ENCODE measurements around the gene KDSR. TPM values are rescaled to one million over a fixed set of nuclear protein-coding genes. Genes with fewer than 3 reads are reported as not detected.

Gene KDSR
- polyA plus RNA-seq, 3 donors = 9.6 to 38.5 (median 29.9) TPM

DNA sequence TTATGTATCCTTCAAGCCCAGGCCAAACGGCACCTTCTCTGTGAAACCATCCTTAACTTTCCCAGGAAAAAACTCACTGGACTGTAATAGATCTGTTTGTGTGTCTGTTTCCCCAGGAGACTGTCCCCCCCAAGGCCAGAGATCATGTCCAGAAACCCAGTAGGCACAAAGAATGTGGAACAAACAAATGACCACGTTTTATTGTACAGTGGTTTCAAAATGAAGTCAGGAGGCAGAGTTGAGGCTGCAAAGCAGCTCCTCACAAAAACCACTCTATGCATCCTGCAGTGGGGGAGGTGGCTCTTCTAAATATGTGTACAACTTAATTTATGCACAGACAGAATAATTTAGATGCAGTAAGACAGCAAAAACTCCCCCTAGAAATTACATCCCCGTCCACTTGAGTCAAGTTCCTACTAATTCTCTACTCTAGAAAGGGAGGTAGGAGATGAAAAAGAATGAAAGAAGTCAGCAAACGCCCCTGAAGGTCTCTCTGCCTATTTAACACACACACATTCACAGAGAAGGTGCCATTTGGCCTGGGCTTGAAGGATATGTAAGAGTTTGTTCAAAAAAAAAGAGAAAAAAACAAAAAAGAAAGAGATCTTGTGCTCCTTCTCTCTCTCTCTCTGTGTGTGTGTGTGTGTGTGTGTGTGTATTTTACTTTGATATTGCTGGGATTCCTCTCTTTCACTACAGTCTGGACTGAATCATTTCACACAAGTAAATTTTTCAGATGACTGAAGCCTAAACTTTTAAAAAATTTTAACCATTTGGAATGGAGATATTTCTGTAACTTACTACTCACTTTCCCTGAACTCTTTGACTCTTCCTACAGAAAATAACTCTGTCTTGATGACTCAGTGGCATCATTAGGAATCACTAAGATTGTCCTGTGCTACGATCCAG, 66.9 kb downstream of the KDSR start:
- Mint-ChIP-seq H3K4me3 (no peak overlapping the region), H3K27ac (peak overlapping the region in 4 of 7 donors; percentile 7 to 84 (median 51)), H3K4me1 (peaks cover 38% of the 10 kb centered on the region), H3K27me3 (ENCODE audit: low read depth in 3 of 3) (peaks cover 0 to 1% (median 0%) of the 10 kb centered on the region in 3 donors), H3K9me3 (no peaks in the 10 kb centered on the region), H3K36me3 (peaks cover 12 to 20% of the 10 kb centered on the region in 2 donors)
- Histone ChIP-seq H3K9ac (ENCODE audit: insufficient read depth, low read length, poor library complexity, severe bottlenecking) (no peak overlapping the region), H3K27me3 (ENCODE audit: control insufficient read depth in 2 of 2, insufficient read depth in 2 of 2, low read length in 2 of 2) (no peaks in the 10 kb centered on the region), H3K4me2 (replicated peaks; ENCODE audit: extremely low read depth, low read length, poor library complexity, severe bottlenecking) (no peak overlapping the region), H3K4me1 (ENCODE audit: control insufficient read depth in 1 of 2, insufficient read depth in 2 of 2, low read length in 2 of 2) (peaks cover 29 to 33% of the 10 kb centered on the region in 2 donors), H3K4me3 (replicated peaks in 1 of 3; ENCODE audit: low read depth in 2 of 3, low read length in 3 of 3) (no peak overlapping the region), H3K36me3 (replicated peaks in 1 of 2; ENCODE audit: control insufficient read depth in 1 of 2, insufficient read depth in 2 of 2, low read length in 2 of 2) (no peaks in the 10 kb centered on the region), H4K20me1 (ENCODE audit: insufficient read depth, low read length) (no peaks in the 10 kb centered on the region), H3K27ac (ENCODE audit: low read depth in 1 of 2, low read length in 2 of 2) (no peak overlapping the region), H2AFZ (ENCODE audit: insufficient read depth, low read depth, low read length, poor library complexity, severe bottlenecking) (no peak overlapping the region), H3K79me2 (ENCODE audit: insufficient read depth, low read length) (peaks cover 64% of the 10 kb centered on the region), H3K9me3 (replicated peaks in 1 of 2; ENCODE audit: control insufficient read depth in 1 of 2, insufficient read depth in 1 of 2, low read length in 2 of 2) (no peaks in the 10 kb centered on the region)
- WGBS (ENCODE audit: insufficient coverage) = 100% methylated on average over 1 of the region's 5 CpGs
- intact Hi-C loops (cut with micrococcal nuclease) = loop anchor here (5.0 to 10.0 kb wide), 2 partner anchors 55 to 63 kb away; no protein-coding TSS in a partner anchor
- TF ChIP-seq, protein P1, sequence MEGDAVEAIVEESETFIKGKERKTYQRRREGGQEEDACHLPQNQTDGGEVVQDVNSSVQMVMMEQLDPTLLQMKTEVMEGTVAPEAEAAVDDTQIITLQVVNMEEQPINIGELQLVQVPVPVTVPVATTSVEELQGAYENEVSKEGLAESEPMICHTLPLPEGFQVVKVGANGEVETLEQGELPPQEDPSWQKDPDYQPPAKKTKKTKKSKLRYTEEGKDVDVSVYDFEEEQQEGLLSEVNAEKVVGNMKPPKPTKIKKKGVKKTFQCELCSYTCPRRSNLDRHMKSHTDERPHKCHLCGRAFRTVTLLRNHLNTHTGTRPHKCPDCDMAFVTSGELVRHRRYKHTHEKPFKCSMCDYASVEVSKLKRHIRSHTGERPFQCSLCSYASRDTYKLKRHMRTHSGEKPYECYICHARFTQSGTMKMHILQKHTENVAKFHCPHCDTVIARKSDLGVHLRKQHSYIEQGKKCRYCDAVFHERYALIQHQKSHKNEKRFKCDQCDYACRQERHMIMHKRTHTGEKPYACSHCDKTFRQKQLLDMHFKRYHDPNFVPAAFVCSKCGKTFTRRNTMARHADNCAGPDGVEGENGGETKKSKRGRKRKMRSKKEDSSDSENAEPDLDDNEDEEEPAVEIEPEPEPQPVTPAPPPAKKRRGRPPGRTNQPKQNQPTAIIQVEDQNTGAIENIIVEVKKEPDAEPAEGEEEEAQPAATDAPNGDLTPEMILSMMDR (IDR thresholded peaks at IDR 0.05) = no peak
- DNase-seq = no peak

DNA sequence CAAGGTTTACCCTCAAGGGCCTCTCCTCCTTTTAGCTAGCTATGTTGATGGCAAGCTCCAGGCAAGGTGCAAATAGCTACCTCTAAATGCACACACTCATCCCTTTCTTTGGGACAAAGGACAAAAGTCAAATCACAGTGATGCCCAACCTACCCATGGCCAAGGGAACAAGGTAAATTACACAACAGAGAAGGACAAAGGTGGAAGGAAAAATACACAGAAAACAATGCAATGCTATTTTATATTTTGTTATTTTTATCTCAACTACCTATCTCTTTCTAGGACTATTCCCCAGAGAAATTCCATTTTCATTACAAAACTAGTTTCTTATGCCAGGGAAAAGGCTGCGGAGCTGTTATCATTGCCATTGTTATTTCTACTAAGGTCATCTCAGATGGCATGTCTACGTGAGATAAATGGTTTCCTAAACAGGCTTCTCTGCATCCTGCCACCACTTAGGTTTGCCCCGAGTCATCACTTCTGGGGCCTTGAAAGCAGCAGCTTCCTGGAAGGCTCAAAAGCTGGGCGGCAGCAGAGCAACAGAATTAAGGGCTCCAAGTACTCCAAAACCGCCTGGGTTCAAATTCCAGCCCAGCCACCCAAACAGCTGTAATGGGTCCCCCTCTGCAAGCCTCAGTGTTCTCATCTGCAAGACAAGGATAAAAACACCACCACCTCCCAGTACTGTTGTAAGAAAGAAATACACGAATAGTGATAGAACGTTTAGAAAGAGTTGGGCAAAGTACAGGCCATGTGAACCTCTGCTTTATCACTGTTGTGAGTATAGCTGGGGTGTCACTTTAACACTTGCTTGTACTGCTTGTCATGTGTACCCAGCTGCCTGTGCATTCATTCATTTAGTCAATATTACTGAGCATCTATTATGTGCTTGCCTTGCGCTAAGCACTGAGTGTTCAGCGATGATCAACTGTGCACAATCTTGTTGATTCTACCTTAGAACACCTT, 68.3 kb downstream of the KDSR start:
- Histone ChIP-seq H3K79me2 (ENCODE audit: insufficient read depth, low read length) (peaks cover 57% of the 10 kb centered on the region), H2AFZ (ENCODE audit: insufficient read depth, low read depth, low read length, poor library complexity, severe bottlenecking) (no peak overlapping the region), H4K20me1 (ENCODE audit: insufficient read depth, low read length) (no peaks in the 10 kb centered on the region), H3K4me3 (replicated peaks in 1 of 3; ENCODE audit: low read depth in 2 of 3, low read length in 3 of 3) (no peak overlapping the region), H3K9me3 (replicated peaks in 1 of 2; ENCODE audit: control insufficient read depth in 1 of 2, insufficient read depth in 1 of 2, low read length in 2 of 2) (no peaks in the 10 kb centered on the region), H3K4me2 (replicated peaks; ENCODE audit: extremely low read depth, low read length, poor library complexity, severe bottlenecking) (no peak overlapping the region), H3K36me3 (replicated peaks in 1 of 2; ENCODE audit: control insufficient read depth in 1 of 2, insufficient read depth in 2 of 2, low read length in 2 of 2) (no peaks in the 10 kb centered on the region), H3K27me3 (ENCODE audit: control insufficient read depth in 2 of 2, insufficient read depth in 2 of 2, low read length in 2 of 2) (no peaks in the 10 kb centered on the region), H3K9ac (ENCODE audit: insufficient read depth, low read length, poor library complexity, severe bottlenecking) (no peak overlapping the region), H3K27ac (ENCODE audit: low read depth in 1 of 2, low read length in 2 of 2) (no peak overlapping the region), H3K4me1 (ENCODE audit: control insufficient read depth in 1 of 2, insufficient read depth in 2 of 2, low read length in 2 of 2) (peaks cover 23 to 32% of the 10 kb centered on the region in 2 donors)
- H3K36me3 Mint-ChIP-seq = peaks cover 12 to 20% of the 10 kb centered on the region in 2 donors
- DNase-seq = no peak
- TF ChIP-seq, protein P1 (IDR thresholded peaks at IDR 0.05) = no peak
- intact Hi-C loops (cut with micrococcal nuclease) = loop anchor here in 1 of 2 donors (10.0 kb wide), 1 partner anchor 54 kb away; no protein-coding TSS in a partner anchor
- 93% methylated on average over 3 of the region's 9 CpGs for WGBS (ENCODE audit: insufficient coverage)
- no peaks in the 10 kb centered on the region for H3K9me3 Mint-ChIP-seq
- H3K27ac Mint-ChIP-seq = peak overlapping the region in 2 of 7 donors; percentile 21 to 24
- H3K4me1 Mint-ChIP-seq = peaks cover 38% of the 10 kb centered on the region
- no peak overlapping the region for H3K4me3 Mint-ChIP-seq
- peaks cover 0 to 1% (median 0%) of the 10 kb centered on the region in 3 donors for H3K27me3 Mint-ChIP-seq (ENCODE audit: low read depth in 3 of 3)

Data from CD14-positive monocyte (primary cell).